IMR-90 (cell line): Measurements from ENCODE around the gene OAF. TPM values are rescaled to one million over a fixed set of nuclear protein-coding genes. Genes with fewer than 3 reads are reported as not detected.
A peak's percentile ranks its signal among the peaks of the same experiment; 100 is the strongest.

Source experiments
- ATAC-seq: fragments of 200-7000 bp; cut with Tn5 transposase; 2 replicates; pipeline ENCODE4 v1.9.1; 2020; ENCODE audit warnings: low read depth, mild to moderate bottlenecking, moderate library complexity
- Bru-seq: library from RNA; stranded (reverse); fragments of 400-500 nt; gene quantifications from one replicate; lab custom pipeline; 2021; lab: Mats Ljungman, UMichigan
- BruChase-seq, 2 experiments: library from RNA; stranded (reverse); fragments of 400-500 nt; gene quantifications; one replicate each; lab custom pipeline; 2021; lab: Mats Ljungman, UMichigan
- BruUV-seq: library from RNA; stranded (reverse); fragments of 400-500 nt; replicated peaks from 2 replicates; lab custom pipeline; 2021; lab: Mats Ljungman, UMichigan
- CTCF ChIA-PET: fragments of 300-600 bp; formaldehyde crosslinking; extraction: SDS; loops from one replicate; lab custom pipeline; 2021; ENCODE audit warnings: antibody characterized with exemption; lab: Yijun Ruan, JAX
- POLR2A ChIA-PET: fragments of 300-600 bp; sonication (Branson Sonifier 250); formaldehyde crosslinking; loops from one replicate; lab custom pipeline; 2022; ENCODE audit warnings: antibody characterized with exemption; ENCODE audit not compliant: unreplicated experiment; lab: Charles Lee
- DNase-seq: peaks from one replicate; pipeline ENCODE4 v3.0.0; 2013
- H2AFZ ChIP-seq: replicated peaks from 2 replicates; pipeline ENCODE3; 2013; ENCODE audit warnings: low read length, mild to moderate bottlenecking; ENCODE audit not compliant: poor library complexity
- H2AK5ac ChIP-seq: 2 replicates; pipeline ENCODE4 v1.6.1; 2013; ENCODE audit warnings: low read depth, low read length, inconsistent platforms
- H2AK9ac ChIP-seq: replicated peaks from 2 replicates; pipeline ENCODE3; 2013; ENCODE audit warnings: mild to moderate bottlenecking, low read depth, low read length, moderate library complexity; ENCODE audit not compliant: poor library complexity
- H2BK120ac ChIP-seq: 2 replicates; pipeline ENCODE4 v1.6.1; 2013; ENCODE audit warnings: low read depth, low read length, inconsistent platforms
- H2BK15ac ChIP-seq: 3 replicates; pipeline ENCODE4 v1.6.1; 2013; ENCODE audit warnings: low read depth, low read length, inconsistent platforms
- H2BK20ac ChIP-seq: 2 replicates; pipeline ENCODE4 v1.6.1; 2013; ENCODE audit warnings: low read depth, mild to moderate bottlenecking, inconsistent platforms, low read length, moderate library complexity
- H2BK5ac ChIP-seq: 2 replicates; pipeline ENCODE4 v1.6.1; 2013; ENCODE audit warnings: mild to moderate bottlenecking, low read depth, low read length, inconsistent platforms; ENCODE audit not compliant: poor library complexity, severe bottlenecking
- H3K14ac ChIP-seq: replicated peaks from 2 replicates; pipeline ENCODE4 v1.6.1; 2013; ENCODE audit warnings: low read depth, low read length, inconsistent platforms
- H3K18ac ChIP-seq: 2 replicates; pipeline ENCODE4 v1.6.1; 2013; ENCODE audit warnings: low read depth, low read length, control low read depth
- H3K23ac ChIP-seq: 2 replicates; pipeline ENCODE4 v1.6.1; 2013; ENCODE audit warnings: low read depth, low read length, inconsistent platforms
- H3K27ac ChIP-seq: 2 replicates; pipeline ENCODE4 v1.5.1; 2013; ENCODE audit warnings: mild to moderate bottlenecking, control low read depth, low read length; ENCODE audit not compliant: insufficient read depth
- H3K27me3 ChIP-seq: 2 replicates; pipeline ENCODE4 v1.6.1; 2013; ENCODE audit warnings: low read length; ENCODE audit not compliant: control insufficient read depth, insufficient read depth
- H3K36me3 ChIP-seq: 2 replicates; pipeline ENCODE4 v1.6.1; 2013; ENCODE audit warnings: low read length, mixed read lengths; ENCODE audit not compliant: control insufficient read depth, insufficient read depth
- H3K4ac ChIP-seq: 2 replicates; pipeline ENCODE4 v1.6.1; 2013; ENCODE audit warnings: low read depth, low read length, inconsistent platforms
- H3K4me1 ChIP-seq: 2 replicates; pipeline ENCODE4 v1.6.1; 2013; ENCODE audit warnings: low read length, mixed read lengths; ENCODE audit not compliant: control insufficient read depth, insufficient read depth
- H3K4me2 ChIP-seq: 2 replicates; pipeline ENCODE4 v1.6.1; 2013; ENCODE audit warnings: low read depth, mild to moderate bottlenecking, control low read depth, low read length, moderate library complexity
- H3K4me3 ChIP-seq: 2 replicates; pipeline ENCODE4 v1.5.1; 2013; ENCODE audit warnings: low read depth, mild to moderate bottlenecking, control low read depth, low read length, moderate library complexity; ENCODE audit not compliant: insufficient read depth
- H3K56ac ChIP-seq: 2 replicates; pipeline ENCODE4 v1.6.1; 2013; ENCODE audit warnings: low read length, inconsistent platforms; ENCODE audit not compliant: insufficient read depth; ENCODE audit errors: extremely low read depth
- H3K79me1 ChIP-seq, 2 experiments: 2 replicates each; pipeline ENCODE4 v1.6.1; 2013; ENCODE audit warnings: low read length in 2 of 2, inconsistent platforms in 1 of 2, low read depth in 1 of 2
- H3K9ac ChIP-seq: 2 replicates; pipeline ENCODE4 v1.6.1; 2013; ENCODE audit warnings: low read depth, low read length, control low read depth
- H3K9me1 ChIP-seq: 2 replicates; pipeline ENCODE4 v1.6.1; 2013; ENCODE audit warnings: low read length, inconsistent platforms; ENCODE audit not compliant: insufficient read depth
- H3K9me3 ChIP-seq: 2 replicates; pipeline ENCODE4 v1.6.1; 2013; ENCODE audit warnings: low read length; ENCODE audit not compliant: control insufficient read depth, insufficient read depth
- H4K20me1 ChIP-seq: 2 replicates; pipeline ENCODE4 v1.6.1; 2013; ENCODE audit warnings: low read length, inconsistent platforms; ENCODE audit not compliant: insufficient read depth
- H4K5ac ChIP-seq: 2 replicates; pipeline ENCODE4 v1.6.1; 2013; ENCODE audit warnings: mild to moderate bottlenecking, low read depth, low read length, control low read depth
- H4K8ac ChIP-seq, 2 experiments: 2 replicates each; pipeline ENCODE4 v1.6.1; 2013; ENCODE audit warnings: low read depth in 2 of 2, low read length in 2 of 2, control low read depth in 1 of 2, inconsistent platforms in 1 of 2
- H4K91ac ChIP-seq: 2 replicates; pipeline ENCODE4 v1.6.1; 2013; ENCODE audit warnings: low read depth, low read length, inconsistent platforms; ENCODE audit not compliant: insufficient read depth
- BHLHE40 ChIP-seq: fragments of 150-350 bp; IDR thresholded peaks from 2 replicates; pipeline ENCODE4 v1.6.1; 2016; ENCODE audit warnings: mild to moderate bottlenecking, low read depth, low read length
- CEBPB ChIP-seq: IDR thresholded peaks from 2 replicates; pipeline ENCODE4 v1.6.1; 2012; ENCODE audit warnings: low read depth, low read length, improper control_type of control experiment
- CHD1 ChIP-seq: IDR thresholded peaks from 2 replicates; pipeline ENCODE4 v1.6.1; 2012; ENCODE audit warnings: low read depth, low read length, improper control_type of control experiment
- CTCF ChIP-seq: conservative IDR thresholded peaks from 2 replicates; pipeline ENCODE4 v1.5.1; 2012; ENCODE audit warnings: mild to moderate bottlenecking, low read depth, low read length, improper control_type of control experiment
- MAZ ChIP-seq: IDR thresholded peaks from 2 replicates; pipeline ENCODE4 v1.6.1; 2012; ENCODE audit warnings: low read depth, mild to moderate bottlenecking, low read length, improper control_type of control experiment, moderate library complexity, borderline replicate concordance
- NFE2L2 ChIP-seq: fragments of 150-350 bp; IDR thresholded peaks from 2 replicates; pipeline ENCODE4 v1.6.1; 2016; ENCODE audit warnings: low read depth, mild to moderate bottlenecking, low read length
- POLR2A ChIP-seq: IDR thresholded peaks from 2 replicates; pipeline ENCODE4 v1.6.1; 2012; ENCODE audit warnings: mild to moderate bottlenecking, low read depth, low read length
- RFX5 ChIP-seq: IDR thresholded peaks from 2 replicates; pipeline ENCODE4 v1.8.0; 2012; ENCODE audit warnings: low read depth, mild to moderate bottlenecking, low read length, moderate library complexity
- SMC3 ChIP-seq: fragments of 150-350 bp; IDR thresholded peaks from 2 replicates; pipeline ENCODE4 v1.6.1; 2016; ENCODE audit warnings: low read depth, mild to moderate bottlenecking, antibody characterized with exemption, low read length, moderate library complexity
- USF2 ChIP-seq: fragments of 150-350 bp; IDR thresholded peaks from 2 replicates; pipeline ENCODE4 v1.6.1; 2017; ENCODE audit warnings: mild to moderate bottlenecking, antibody characterized with exemption, low read length, low read depth
- WGBS, 2 experiments: methylation state at CpG; one replicate each; pipeline versions ENCODE4 v1.1.5 to v1.1.7; 2013; ENCODE audit warnings: missing lambda C conversion rate in 2 of 2; ENCODE audit not compliant: insufficient read length in 1 of 2; ENCODE audit errors: extremely low coverage in 2 of 2; 5-methylcytosine and 5-hydroxymethylcytosine counted together
- dilution Hi-C: fragments of 300-500 bp; cut with HindIII; formaldehyde crosslinking; loops from one replicate; pipeline ENCODE4 v1.14.3; 2018; ENCODE audit warnings: low sequenced_read_pairs; ENCODE audit not compliant: unreplicated experiment
- in situ Hi-C: fragments of 300-500 bp; cut with MboI; formaldehyde crosslinking; loops from 3 replicates; pipeline ENCODE4 v1.14.3; 2019; ENCODE audit warnings: low sequenced_read_pairs, inconsistent platforms, mixed read lengths
- intact Hi-C: fragments of 100-400 bp; cut with micrococcal nuclease; formaldehyde crosslinking; loops from 2 replicates; pipeline ENCODE4 v1.10.0; 2022
- long read RNA-seq: library from polyadenylated mRNA; unstranded; transcript quantifications from one replicate; pipeline ENCODE4 v2.0.0, GENCODE V29; 2021; ENCODE audit not compliant: unreplicated experiment
- polyA plus RNA-seq, 3 experiments: library from polyadenylated mRNA; depleted of rRNA; stranded (reverse); fragments of >200 nt; gene quantifications; 2 replicates each; pipeline ENCODE4 v1.2.3, GENCODE V29; 2012; ENCODE audit warnings: low replicate concordance in 1 of 3
- total RNA-seq: library from RNA; depleted of rRNA; stranded (reverse); fragments of >200 nt; gene quantifications from 2 replicates; pipeline ENCODE4 v1.2.3, GENCODE V29; 2012; rRNA removed

OAF gene
- total RNA-seq (9.9 and 10.8 TPM in 2 replicates), polyA plus RNA-seq (2012; rRNA removed) (42.0 and 53.1 TPM in 2 replicates), Bru-seq, nascent RNA (percentile 66 among the genes with signal in this experiment), BruChase-seq, experiment 1, labeled RNA remaining after a 6-hour chase (percentile 67 among the genes with signal in this experiment), BruChase-seq, experiment 2, labeled RNA remaining after a 2-hour chase (percentile 81 among the genes with signal in this experiment)
- polyA plus RNA-seq (2012; cell fraction: cytosol; rRNA removed): 68.2 and 111 TPM in 2 replicates
- polyA plus RNA-seq (2012; cell fraction: nucleus; rRNA removed; ENCODE audit: low replicate concordance): 38.8 and 119 TPM in 2 replicates
- long read RNA-seq, transcript OAF-201 (4 exons, 2,525 nt): major isoform, 58 of 73 reads
- long read RNA-seq, partial matches to known transcripts: 13 of 73 reads
- long read RNA-seq, other reads (novel, unspliced or antisense): 2 of 73 reads

GRCh38 chr11:120210626-120211521 is at the start of gene OAF:
Gene OAF (plus strand): TSS chr11:120211032. CDS start chr11:120211280, 248 bp downstream.
- DNase-seq (peak; percentile 83), ATAC-seq (peak; percentile 82)
- Histone ChIP-seq H4K8ac (peak within 1 kb of the TSS; percentile 94 to 96), H3K56ac (peak within 1 kb of the TSS; percentile 70), H3K27me3 (no peaks in the 10 kb centered on the region), H2BK5ac (peak within 1 kb of the TSS; percentile 49), H3K4me2 (peak within 1 kb of the TSS; percentile 97), H4K5ac (peak within 1 kb of the TSS; percentile 96), H3K14ac (peak within 1 kb of the TSS; percentile 86), H2AK5ac (peak within 1 kb of the TSS; percentile 37), H3K79me1 (peaks cover 20 to 50% of the 10 kb centered on the region in 2 experiments), H4K91ac (peak within 1 kb of the TSS; percentile 74), H3K9me1 (peaks cover 15% of the 10 kb centered on the region), H3K36me3 (no peaks in the 10 kb centered on the region), H3K23ac (peak within 1 kb of the TSS; percentile 97), H3K4me1 (peaks cover 17% of the 10 kb centered on the region), H4K20me1 (peaks cover 4% of the 10 kb centered on the region; the same call in 1 of the 2 replicates), H3K9me3 (no peaks in the 10 kb centered on the region), H2AK9ac (peak within 1 kb of the TSS; percentile 63), H3K4me3 (peak within 1 kb of the TSS; percentile 77), H2BK20ac (peak within 1 kb of the TSS; percentile 84), H3K9ac (peak within 1 kb of the TSS; percentile 88), H2BK15ac (peak within 1 kb of the TSS; percentile 63; the same call in 1 of the 3 replicates), H3K18ac (peak within 1 kb of the TSS; percentile 92), H2BK120ac (peak within 1 kb of the TSS; percentile 66), H3K27ac (peak within 1 kb of the TSS; percentile 92), H2AFZ (peak within 1 kb of the TSS; percentile 95), H3K4ac (peak within 1 kb of the TSS; percentile 84)
- intact Hi-C loops (loop anchor here (5.0 kb wide), 2 partner anchors 39 to 484 kb away; partner anchors contain the start of gene NECTIN1), dilution Hi-C loops (no loop called here), in situ Hi-C loops (no loop called here)
- POLR2A ChIA-PET: interaction anchor here (0.6 kb wide), 1 partner anchor 42 kb away, joined by 6 read pairs; no protein-coding TSS in a partner anchor
- TF ChIP-seq MAZ (peak; percentile 68), RFX5 (no peak), BHLHE40 (no peak; the same call in 1 of the 2 replicates), CHD1 (no peak), CEBPB (no peak), SMC3 (no peak), NFE2L2 (no peak), CTCF (peak; percentile 26; the same call in 1 of the 2 replicates), USF2 (peak; percentile 31; the same call in 1 of the 2 replicates), POLR2A (peak; percentile 56)
- no TSS peak for BruUV-seq
- CTCF ChIA-PET: no interaction called here
- WGBS, 2 experiments: 0% methylated on average over 41 of the region's 108 CpGs; no CpG with 5 or more reads in 1 of the 2 experiments
